NCI-H2227 (cell line): ENCODE measurements around the gene FBXW2.
"Not testable (repeated sequence)": the region's sequence is repeated elsewhere in the genome, so short reads cannot be mapped to it uniquely, and the experiment has no call there.

Experiments
- DNase-seq: peaks from one replicate; lab custom pipeline; 2025; ENCODE audit not compliant: unreplicated experiment; lab: John Stamatoyannopoulos, UW

The FBXW2 gene

GRCh38 chr9:120746366-120746765 lies 46.9 kb downstream of the FBXW2 start:
- not testable (repeated sequence) for DNase-seq

GRCh38 chr9:120745278-120745677 lies 47.9 kb downstream of the FBXW2 start:
- DNase-seq = no peak

GRCh38 chr9:120742951-120743416 lies 50.2 kb downstream of the FBXW2 start:
- DNase-seq = peak; percentile 51

- no peak for DNase-seq
Observed at GRCh38 chr9:120741701-120742100, 51.5 kb downstream of the FBXW2 start.

- DNase-seq = no peak
Observed at GRCh38 chr9:120741191-120741590, 52.0 kb downstream of the FBXW2 start.

- DNase-seq = no peak
Observed at GRCh38 chr9:120740132-120740531, 53.1 kb downstream of the FBXW2 start.

GRCh38 chr9:120737416-120738165 lies 55.6 kb downstream of the FBXW2 start:
- no peak for DNase-seq

- no peak for DNase-seq
Observed at GRCh38 chr9:120736881-120737280, 56.3 kb downstream of the FBXW2 start.

GRCh38 chr9:120735415-120736126 lies 57.6 kb downstream of the FBXW2 start:
- no peak for DNase-seq

- DNase-seq = no peak
Observed at GRCh38 chr9:120734607-120735410, 58.4 kb downstream of the FBXW2 start.

- no peak for DNase-seq
Observed at GRCh38 chr9:120733190-120733589, 60.0 kb downstream of the FBXW2 start.

GRCh38 chr9:120730654-120731514 lies 62.3 kb downstream of the FBXW2 start:
- no peak for DNase-seq

- DNase-seq = no peak
Observed at GRCh38 chr9:120729791-120730241, 63.4 kb downstream of the FBXW2 start.

- no peak for DNase-seq
Observed at GRCh38 chr9:120726484-120726883, 66.7 kb downstream of the FBXW2 start.

- no peak for DNase-seq
Observed at GRCh38 chr9:120725907-120726306, 67.3 kb downstream of the FBXW2 start.

GRCh38 chr9:120724757-120725400 lies 68.3 kb downstream of the FBXW2 start:
- no peak for DNase-seq

- DNase-seq = no peak
Observed at GRCh38 chr9:120723565-120723964, 69.7 kb downstream of the FBXW2 start.

- no peak for DNase-seq
Observed at GRCh38 chr9:120720404-120720803, 72.8 kb downstream of the FBXW2 start.

- DNase-seq = no peak
Observed at GRCh38 chr9:120718316-120718715, 74.9 kb downstream of the FBXW2 start.

GRCh38 chr9:120717176-120717575 lies 76.0 kb downstream of the FBXW2 start:
- DNase-seq = no peak
